BJ (cell line): Measurements from ENCODE around the gene SPARCL1. TPM values are rescaled to one million over a fixed set of nuclear protein-coding genes. Genes with fewer than 3 reads are reported as not detected.

Experiments
- CTCF ChIA-PET: fragments of 350-600 bp; formaldehyde crosslinking; extraction: SDS; loops from one replicate; lab custom pipeline; 2021; ENCODE audit warnings: antibody characterized with exemption, inconsistent platforms; lab: Yijun Ruan, JAX
- POLR2A ChIA-PET: fragments of 300-600 bp; sonication (Branson Sonifier 250); formaldehyde crosslinking; extraction: SDS; loops from one replicate; lab custom pipeline; 2021; ENCODE audit warnings: antibody characterized with exemption; lab: Charles Lee
- DNase-seq: peaks from one replicate; pipeline ENCODE4 v3.0.0-alpha.2; 2011; ENCODE audit warnings: low read depth
- H3K27me3 ChIP-seq: 2 replicates; pipeline ENCODE4 v1.6.0; 2011; ENCODE audit warnings: low read length; ENCODE audit not compliant: control insufficient read depth, insufficient read depth
- H3K36me3 ChIP-seq: 2 replicates; pipeline ENCODE4 v1.5.1; 2011; ENCODE audit warnings: low read length; ENCODE audit not compliant: control insufficient read depth, insufficient read depth
- H3K4me3 ChIP-seq: 2 replicates; pipeline ENCODE4 v1.5.1; 2011; ENCODE audit warnings: low read depth, mild to moderate bottlenecking, control low read depth, low read length
- CTCF ChIP-seq: IDR thresholded peaks from 2 replicates; pipeline ENCODE4 v1.5.1; 2011; ENCODE audit warnings: low read depth, mild to moderate bottlenecking, control low read depth, inconsistent platforms, low read length, moderate library complexity; ENCODE audit not compliant: insufficient read depth
- polyA plus RNA-seq: library from polyadenylated mRNA; depleted of rRNA; stranded (reverse); fragments of >200 nt; gene quantifications from 2 replicates; pipeline ENCODE4 v1.2.3, GENCODE V29; 2011

Gene SPARCL1
- polyA plus RNA-seq, 1 experiment, result not detected

DNA sequence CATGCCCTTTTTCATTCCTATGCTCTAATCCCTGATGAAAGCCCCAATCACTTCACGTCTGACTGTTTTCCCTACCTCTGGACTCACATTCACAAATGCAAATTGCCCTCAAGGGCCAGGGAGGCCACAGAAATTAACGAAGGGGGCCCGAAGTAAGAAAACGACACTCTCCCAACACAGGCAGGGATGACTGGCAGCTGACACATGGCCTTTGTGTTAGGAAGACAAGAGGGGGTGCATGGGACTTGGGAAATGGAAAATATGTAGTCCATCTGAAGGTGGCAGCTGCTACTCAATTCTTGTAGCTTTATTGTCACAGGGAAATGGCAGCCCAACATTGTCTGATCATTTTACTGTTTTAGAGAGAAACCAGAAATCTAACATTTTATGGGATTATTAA lies 12.3 kb upstream of the SPARCL1 start:
- no peaks in the 10 kb centered on the region for H3K36me3 ChIP-seq
- TF ChIP-seq CTCF, result no peak
- no peaks in the 10 kb centered on the region for H3K27me3 ChIP-seq
- CTCF ChIA-PET, result interaction anchor here (2.2 kb wide), 1 partner anchor 308 kb away, joined by 12 read pairs; no protein-coding TSS in a partner anchor
- DNase-seq, result no peak
- POLR2A ChIA-PET, result no interaction called here
- no peak overlapping the region for H3K4me3 ChIP-seq

GRCh38 chr4:87540146-87541058 lies 11.2 kb upstream of the SPARCL1 start:
- CTCF ChIA-PET, result interaction anchor here (2.2 kb wide), 1 partner anchor 309 kb away, joined by 12 read pairs; no protein-coding TSS in a partner anchor
- Histone ChIP-seq H3K4me3 (no peak overlapping the region), H3K27me3 (no peaks in the 10 kb centered on the region), H3K36me3 (no peaks in the 10 kb centered on the region)
- no peak for DNase-seq
- POLR2A ChIA-PET, result no interaction called here
- no peak for TF ChIP-seq CTCF

- no peak for TF ChIP-seq CTCF
- H3K4me3 ChIP-seq, result no peak overlapping the region
- ChIA-PET POLR2A (no interaction called here), CTCF (no interaction called here)
- no peaks in the 10 kb centered on the region for H3K27me3 ChIP-seq
- H3K36me3 ChIP-seq, result no peaks in the 10 kb centered on the region
- no peak for DNase-seq
Measured at GRCh38 chr4:87532907-87533306, 3.7 kb upstream of the SPARCL1 start.

- no peak for TF ChIP-seq CTCF
- no peaks in the 10 kb centered on the region for H3K27me3 ChIP-seq
- CTCF ChIA-PET, result no interaction called here
- H3K4me3 ChIP-seq, result no peak overlapping the region
- H3K36me3 ChIP-seq, result no peaks in the 10 kb centered on the region
- no peak for DNase-seq
- POLR2A ChIA-PET, result no interaction called here
Measured at GRCh38 chr4:87532109-87532508, 2.9 kb upstream of the SPARCL1 start.

DNA sequence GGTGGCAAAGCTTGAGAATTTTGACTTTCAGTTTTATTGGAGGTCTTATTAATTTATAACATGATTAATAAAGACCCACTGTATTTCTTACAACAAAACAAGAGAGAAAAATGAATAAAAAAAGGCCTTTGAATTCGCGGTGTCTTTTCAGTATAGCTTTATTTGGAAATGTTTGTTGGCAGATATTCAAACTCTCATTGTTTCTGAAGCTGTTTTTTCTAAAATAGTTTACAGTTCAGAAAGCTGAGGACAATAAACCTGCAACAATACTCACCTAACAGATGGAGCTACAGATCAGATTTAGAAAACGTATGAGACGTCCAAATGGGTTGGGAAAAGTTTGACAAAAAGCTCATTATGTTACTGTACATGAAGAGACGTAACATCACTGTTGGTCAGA lies 2.4 kb upstream of the SPARCL1 start:
- TF ChIP-seq CTCF, result no peak
- no peaks in the 10 kb centered on the region for H3K27me3 ChIP-seq
- ChIA-PET POLR2A (no interaction called here), CTCF (no interaction called here)
- no peak for DNase-seq
- no peak overlapping the region for H3K4me3 ChIP-seq
- H3K36me3 ChIP-seq, result no peaks in the 10 kb centered on the region
